B cell (primary cell): ENCODE results near the gene LZTFL1.

Source experiments
- EZH2 ChIP-seq: IDR thresholded peaks from 2 replicates; pipeline ENCODE4 v1.6.1; 2012; ENCODE audit warnings: borderline replicate concordance, low read depth, mild to moderate bottlenecking, moderate library complexity, low read length; ENCODE audit not compliant: insufficient read depth, poor library complexity, severe bottlenecking
- TF ChIP-seq, protein P1 (sequence below): fragments of 200-600 bp; IDR thresholded peaks from one replicate; pipeline ENCODE4 v1.8.0; 2022; ENCODE audit warnings: antibody characterized with exemption, mild to moderate bottlenecking

DNA sequence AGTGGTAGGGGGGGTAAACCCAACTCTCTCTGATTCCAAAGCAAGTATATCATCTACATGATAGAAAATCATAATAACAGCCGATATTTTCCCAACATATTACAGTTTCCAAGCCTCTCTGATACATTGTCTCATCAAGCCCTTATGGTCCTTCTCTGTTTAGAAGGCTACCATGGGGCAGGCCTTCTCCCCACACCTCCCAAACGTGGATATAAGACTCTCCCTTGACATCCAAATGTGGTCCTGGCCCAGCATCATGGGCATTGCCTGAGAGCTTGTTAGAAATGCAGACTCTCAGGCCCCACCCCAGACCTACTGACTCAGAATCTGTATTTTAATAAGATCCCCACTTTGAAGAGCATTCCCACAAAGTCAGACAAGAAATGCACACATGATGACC is 26.7 kb upstream of the LZTFL1 start:
- TF ChIP-seq EZH2: no peak
- TF ChIP-seq, protein P1, sequence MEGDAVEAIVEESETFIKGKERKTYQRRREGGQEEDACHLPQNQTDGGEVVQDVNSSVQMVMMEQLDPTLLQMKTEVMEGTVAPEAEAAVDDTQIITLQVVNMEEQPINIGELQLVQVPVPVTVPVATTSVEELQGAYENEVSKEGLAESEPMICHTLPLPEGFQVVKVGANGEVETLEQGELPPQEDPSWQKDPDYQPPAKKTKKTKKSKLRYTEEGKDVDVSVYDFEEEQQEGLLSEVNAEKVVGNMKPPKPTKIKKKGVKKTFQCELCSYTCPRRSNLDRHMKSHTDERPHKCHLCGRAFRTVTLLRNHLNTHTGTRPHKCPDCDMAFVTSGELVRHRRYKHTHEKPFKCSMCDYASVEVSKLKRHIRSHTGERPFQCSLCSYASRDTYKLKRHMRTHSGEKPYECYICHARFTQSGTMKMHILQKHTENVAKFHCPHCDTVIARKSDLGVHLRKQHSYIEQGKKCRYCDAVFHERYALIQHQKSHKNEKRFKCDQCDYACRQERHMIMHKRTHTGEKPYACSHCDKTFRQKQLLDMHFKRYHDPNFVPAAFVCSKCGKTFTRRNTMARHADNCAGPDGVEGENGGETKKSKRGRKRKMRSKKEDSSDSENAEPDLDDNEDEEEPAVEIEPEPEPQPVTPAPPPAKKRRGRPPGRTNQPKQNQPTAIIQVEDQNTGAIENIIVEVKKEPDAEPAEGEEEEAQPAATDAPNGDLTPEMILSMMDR: no peak
